ENCODE data around the gene ISOC2. TPM values are rescaled to one million over a fixed set of nuclear protein-coding genes. Genes with fewer than 3 reads are reported as not detected.
A peak's percentile ranks its signal among the peaks of the same experiment; 100 is the strongest.

ISOC2 gene
- total and polyA plus RNA-seq, 9 of the 15 experiments (the other 6 are each of a cell fraction or from before 2014, with no cell fraction given), result 1.2 to 229 (median 58.3) TPM

- TF ChIP-seq, protein P1, sequence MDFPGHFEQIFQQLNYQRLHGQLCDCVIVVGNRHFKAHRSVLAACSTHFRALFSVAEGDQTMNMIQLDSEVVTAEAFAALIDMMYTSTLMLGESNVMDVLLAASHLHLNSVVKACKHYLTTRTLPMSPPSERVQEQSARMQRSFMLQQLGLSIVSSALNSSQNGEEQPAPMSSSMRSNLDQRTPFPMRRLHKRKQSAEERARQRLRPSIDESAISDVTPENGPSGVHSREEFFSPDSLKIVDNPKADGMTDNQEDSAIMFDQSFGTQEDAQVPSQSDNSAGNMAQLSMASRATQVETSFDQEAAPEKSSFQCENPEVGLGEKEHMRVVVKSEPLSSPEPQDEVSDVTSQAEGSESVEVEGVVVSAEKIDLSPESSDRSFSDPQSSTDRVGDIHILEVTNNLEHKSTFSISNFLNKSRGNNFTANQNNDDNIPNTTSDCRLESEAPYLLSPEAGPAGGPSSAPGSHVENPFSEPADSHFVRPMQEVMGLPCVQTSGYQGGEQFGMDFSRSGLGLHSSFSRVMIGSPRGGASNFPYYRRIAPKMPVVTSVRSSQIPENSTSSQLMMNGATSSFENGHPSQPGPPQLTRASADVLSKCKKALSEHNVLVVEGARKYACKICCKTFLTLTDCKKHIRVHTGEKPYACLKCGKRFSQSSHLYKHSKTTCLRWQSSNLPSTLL (IDR thresholded peaks at IDR 0.05), result 0 out of 2 replicates have a peak, but pooled peaks have one; percentile 43
- TF ChIP-seq CXXC5 (CRISPR knock-in tag; IDR thresholded peaks at IDR 0.05) (peak; percentile 92), PBX2 (CRISPR knock-in tag; IDR thresholded peaks at IDR 0.05; ENCODE audit: low read depth) (no peak), PBX2 (tag; conservative IDR thresholded peaks at IDR 0.05; ENCODE audit: low read depth) (no peak), LCOR (CRISPR knock-in tag; IDR thresholded peaks at IDR 0.05) (peak; percentile 99), ZNF707 (CRISPR knock-in tag; conservative IDR thresholded peaks at IDR 0.05) (no peak), ZNF165 (CRISPR knock-in tag; IDR thresholded peaks at IDR 0.05; ENCODE audit: borderline replicate concordance) (no peak), ARID2 (IDR thresholded peaks at IDR 0.05) (peak; percentile 56; the same call in 1 of the 2 replicates), STAT5A (IDR thresholded peaks at IDR 0.05; ENCODE audit: borderline replicate concordance, low read length) (no peak), STAT5B (CRISPR knock-in tag; IDR thresholded peaks at IDR 0.05) (no peak), HDAC1 (IDR thresholded peaks at IDR 0.05) (no peak)
- TF ChIP-seq, protein P2, sequence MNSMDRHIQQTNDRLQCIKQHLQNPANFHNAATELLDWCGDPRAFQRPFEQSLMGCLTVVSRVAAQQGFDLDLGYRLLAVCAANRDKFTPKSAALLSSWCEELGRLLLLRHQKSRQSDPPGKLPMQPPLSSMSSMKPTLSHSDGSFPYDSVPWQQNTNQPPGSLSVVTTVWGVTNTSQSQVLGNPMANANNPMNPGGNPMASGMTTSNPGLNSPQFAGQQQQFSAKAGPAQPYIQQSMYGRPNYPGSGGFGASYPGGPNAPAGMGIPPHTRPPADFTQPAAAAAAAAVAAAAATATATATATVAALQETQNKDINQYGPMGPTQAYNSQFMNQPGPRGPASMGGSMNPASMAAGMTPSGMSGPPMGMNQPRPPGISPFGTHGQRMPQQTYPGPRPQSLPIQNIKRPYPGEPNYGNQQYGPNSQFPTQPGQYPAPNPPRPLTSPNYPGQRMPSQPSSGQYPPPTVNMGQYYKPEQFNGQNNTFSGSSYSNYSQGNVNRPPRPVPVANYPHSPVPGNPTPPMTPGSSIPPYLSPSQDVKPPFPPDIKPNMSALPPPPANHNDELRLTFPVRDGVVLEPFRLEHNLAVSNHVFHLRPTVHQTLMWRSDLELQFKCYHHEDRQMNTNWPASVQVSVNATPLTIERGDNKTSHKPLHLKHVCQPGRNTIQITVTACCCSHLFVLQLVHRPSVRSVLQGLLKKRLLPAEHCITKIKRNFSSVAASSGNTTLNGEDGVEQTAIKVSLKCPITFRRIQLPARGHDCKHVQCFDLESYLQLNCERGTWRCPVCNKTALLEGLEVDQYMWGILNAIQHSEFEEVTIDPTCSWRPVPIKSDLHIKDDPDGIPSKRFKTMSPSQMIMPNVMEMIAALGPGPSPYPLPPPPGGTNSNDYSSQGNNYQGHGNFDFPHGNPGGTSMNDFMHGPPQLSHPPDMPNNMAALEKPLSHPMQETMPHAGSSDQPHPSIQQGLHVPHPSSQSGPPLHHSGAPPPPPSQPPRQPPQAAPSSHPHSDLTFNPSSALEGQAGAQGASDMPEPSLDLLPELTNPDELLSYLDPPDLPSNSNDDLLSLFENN (IDR thresholded peaks at IDR 0.05; ENCODE audit: low read depth in 2 of 2, low read length in 2 of 2), result no peak
Observed at GRCh38 chr19:55503502-55504251, 42.2 kb upstream of the ISOC2 start (continued).
